T47D (cell line): ENCODE results near the gene SLC38A3.

ENCODE experiments used
- DNase-seq, 2 experiments: peaks; one replicate each; pipeline versions ENCODE4 v3.0.0 to v3.0.0-alpha.2; 2011 to 2012; ENCODE audit warnings: low read depth in 1 of 2, low spot score in 1 of 2
- JUND ChIP-seq: IDR thresholded peaks from 2 replicates; pipeline ENCODE4 v1.6.1; 2012; ENCODE audit warnings: low read depth
- in situ Hi-C: cut with HindIII; loops from 2 replicates; pipeline ENCODE4 v1.10.0; 2016; ENCODE audit warnings: low sequenced_read_pairs, low pct_unique_long_range_greater_than_20kb

SLC38A3 gene

DNA sequence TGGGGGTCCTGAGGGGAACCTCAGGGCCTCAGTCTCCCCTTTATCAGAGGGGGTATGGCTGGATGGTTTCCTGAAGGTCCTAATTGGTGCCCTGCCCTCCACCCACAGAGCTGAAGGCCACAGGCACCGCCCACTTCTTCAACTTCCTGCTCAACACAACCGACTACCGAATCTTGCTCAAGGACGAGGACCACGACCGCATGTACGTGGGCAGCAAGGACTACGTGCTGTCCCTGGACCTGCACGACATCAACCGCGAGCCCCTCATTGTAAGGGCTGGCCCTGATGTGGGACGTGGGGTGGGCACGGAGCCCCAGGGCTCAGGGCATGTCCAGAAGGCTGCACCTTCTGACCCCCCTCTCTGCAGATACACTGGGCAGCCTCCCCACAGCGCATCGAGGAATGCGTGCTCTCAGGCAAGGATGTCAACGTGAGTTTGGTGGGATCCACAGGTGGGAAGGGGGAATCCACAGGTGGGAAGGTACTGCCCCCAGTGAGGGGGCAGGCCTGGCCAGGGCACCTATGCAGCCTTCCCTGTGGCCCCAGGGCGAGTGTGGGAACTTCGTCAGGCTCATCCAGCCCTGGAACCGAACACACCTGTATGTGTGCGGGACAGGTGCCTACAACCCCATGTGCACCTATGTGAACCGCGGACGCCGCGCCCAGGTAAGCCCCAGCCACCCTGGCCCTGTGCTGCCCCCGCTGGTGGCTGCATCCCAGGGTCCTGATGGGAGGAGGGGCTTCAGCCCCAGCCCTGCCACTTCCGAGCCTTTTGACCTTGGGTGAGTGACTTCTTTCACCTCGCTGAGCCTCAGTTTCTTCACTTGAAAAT lies 31.2 kb upstream of the SLC38A3 start:
- in situ Hi-C loops = no loop called here
- TF ChIP-seq JUND = no peak
- no peak for DNase-seq

- DNase-seq = no peak
- TF ChIP-seq JUND = no peak
- in situ Hi-C loops = no loop called here
These were observed 30.6 kb upstream of the SLC38A3 start for GRCh38 chr3:50174517-50174895.

- TF ChIP-seq JUND = no peak
- in situ Hi-C loops = no loop called here
- DNase-seq = no peak
These were observed 30.0 kb upstream of the SLC38A3 start for GRCh38 chr3:50174947-50175524.

DNA sequence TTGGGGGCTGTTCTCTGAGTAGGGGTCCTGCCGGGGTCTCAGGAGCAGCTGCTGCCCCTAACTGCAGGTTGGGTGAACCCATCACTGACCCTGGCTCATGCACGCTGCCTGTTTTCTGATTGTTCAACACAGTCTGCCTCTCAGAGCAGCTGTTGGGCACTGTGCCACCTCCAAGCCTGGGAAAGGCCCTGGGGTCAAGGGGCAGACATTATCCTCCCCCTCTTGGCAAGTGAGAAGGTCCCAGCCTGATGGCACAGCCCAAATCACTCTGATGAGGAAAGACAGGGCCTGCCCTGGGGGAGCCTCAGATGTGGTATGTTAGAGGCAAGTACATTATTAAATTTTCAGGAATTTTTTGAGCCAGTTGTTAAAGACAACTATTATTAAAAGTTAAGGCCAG lies 27.7 kb upstream of the SLC38A3 start:
- in situ Hi-C loops = no loop called here
- no peak for DNase-seq
- no peak for TF ChIP-seq JUND

DNA sequence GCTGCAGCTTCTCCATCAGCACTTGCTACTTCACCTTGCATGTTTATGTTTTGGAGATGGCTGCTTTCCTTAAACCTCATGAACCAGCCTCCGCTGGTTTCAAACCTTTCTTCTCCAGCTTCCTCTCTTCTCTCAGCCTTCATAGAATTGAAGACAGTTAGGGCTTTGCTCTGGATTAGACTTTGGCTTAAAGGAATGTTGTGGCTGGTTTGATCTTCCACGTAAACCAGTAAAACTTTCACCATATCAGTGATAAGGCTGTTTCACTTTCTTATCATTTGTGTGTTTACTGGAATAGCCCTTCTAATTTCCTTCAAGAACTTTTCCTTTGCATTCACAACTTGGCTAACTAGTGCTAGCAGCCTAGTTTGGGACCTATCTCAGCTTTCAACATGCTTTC lies 25.4 kb upstream of the SLC38A3 start:
- DNase-seq = no peak
- TF ChIP-seq JUND = no peak
- in situ Hi-C loops = no loop called here

DNA sequence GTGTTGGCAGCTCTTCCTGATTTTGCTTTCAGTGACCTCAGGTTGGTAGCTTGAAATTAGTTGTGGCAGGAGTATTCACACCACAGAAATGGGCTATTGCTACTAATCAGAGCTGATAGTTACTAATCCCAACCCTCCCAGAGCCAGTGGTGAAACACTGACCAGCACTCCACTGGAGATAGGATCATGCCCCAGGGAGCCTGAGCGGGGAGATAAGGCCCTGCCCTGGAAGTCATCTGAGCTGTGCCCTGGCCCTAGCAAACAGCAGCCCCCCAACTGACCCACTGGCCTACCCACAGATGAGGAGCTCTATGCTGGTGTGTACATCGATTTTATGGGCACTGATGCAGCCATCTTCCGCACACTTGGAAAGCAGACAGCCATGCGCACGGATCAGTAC lies 23.1 kb upstream of the SLC38A3 start:
- no peak for DNase-seq
- in situ Hi-C loops = no loop called here
- TF ChIP-seq JUND = no peak

DNA sequence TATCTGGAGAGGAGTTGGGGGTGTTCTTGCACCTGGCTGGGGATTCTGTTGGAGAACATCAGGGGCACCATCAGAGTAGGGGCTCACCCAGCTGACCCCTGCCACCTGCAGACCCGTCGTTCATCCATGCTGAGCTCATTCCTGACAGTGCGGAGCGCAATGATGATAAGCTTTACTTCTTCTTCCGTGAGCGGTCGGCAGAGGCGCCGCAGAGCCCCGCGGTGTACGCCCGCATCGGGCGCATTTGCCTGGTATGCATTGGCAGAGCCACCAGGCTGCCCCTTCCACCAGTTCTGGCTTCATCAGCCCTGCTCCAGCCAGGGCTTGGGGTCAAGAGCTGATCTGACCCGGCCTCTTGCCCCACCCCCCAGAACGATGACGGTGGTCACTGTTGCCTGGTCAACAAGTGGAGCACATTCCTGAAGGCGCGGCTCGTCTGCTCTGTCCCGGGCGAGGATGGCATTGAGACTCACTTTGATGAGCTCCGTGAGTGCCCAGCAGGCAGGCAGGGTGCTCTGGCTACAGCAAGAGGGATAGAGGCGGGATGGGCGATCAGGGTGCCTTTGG lies 22.5 kb upstream of the SLC38A3 start:
- in situ Hi-C loops = no loop called here

GRCh38 chr3:50183755-50184154 lies 21.3 kb upstream of the SLC38A3 start:
- TF ChIP-seq JUND = no peak
- DNase-seq = no peak
- in situ Hi-C loops = no loop called here

More for the DNA sequence above, 22.5 kb upstream of the SLC38A3 start:
- DNase-seq = no peak
- no peak for TF ChIP-seq JUND

GRCh38 chr3:50184242-50184978 lies 20.7 kb upstream of the SLC38A3 start:
- in situ Hi-C loops = no loop called here
- TF ChIP-seq JUND = no peak
- peak; percentile 70 to 88 for DNase-seq

DNA sequence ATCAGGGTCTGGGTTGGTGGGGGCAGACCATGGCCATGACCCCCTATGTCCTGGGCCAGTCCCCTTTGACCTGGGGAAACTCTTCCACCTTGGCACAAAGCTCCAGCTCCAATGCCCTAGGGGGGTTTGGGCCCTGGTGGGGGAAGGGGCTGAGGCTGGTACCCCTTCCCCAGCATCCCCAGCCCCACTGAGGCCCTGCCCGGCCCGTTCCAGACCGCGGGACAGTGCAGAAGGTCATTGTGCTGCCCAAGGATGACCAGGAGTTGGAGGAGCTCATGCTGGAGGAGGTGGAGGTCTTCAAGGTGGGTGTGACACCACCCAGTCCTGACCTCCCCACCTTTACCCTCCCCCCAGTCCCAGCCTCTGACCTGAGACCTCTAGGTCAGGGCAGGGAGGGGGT lies 19.8 kb upstream of the SLC38A3 start:
- in situ Hi-C loops = no loop called here
- no peak for DNase-seq
- no peak for TF ChIP-seq JUND

GRCh38 chr3:50186096-50186495 lies 19.0 kb upstream of the SLC38A3 start:
- no peak for TF ChIP-seq JUND
- in situ Hi-C loops = no loop called here
- DNase-seq = no peak

GRCh38 chr3:50187750-50188149 lies 17.3 kb upstream of the SLC38A3 start:
- in situ Hi-C loops = no loop called here
- no peak for TF ChIP-seq JUND
- no peak for DNase-seq

- no peak for TF ChIP-seq JUND
- in situ Hi-C loops = no loop called here
- DNase-seq = peak; percentile 59 to 84
These were observed 15.8 kb upstream of the SLC38A3 start for GRCh38 chr3:50189274-50189673.
